ENCODE measurements around the gene TRIML2.
A peak's percentile ranks its signal among the peaks of the same experiment; 100 is the strongest.

Gene TRIML2, protein sequence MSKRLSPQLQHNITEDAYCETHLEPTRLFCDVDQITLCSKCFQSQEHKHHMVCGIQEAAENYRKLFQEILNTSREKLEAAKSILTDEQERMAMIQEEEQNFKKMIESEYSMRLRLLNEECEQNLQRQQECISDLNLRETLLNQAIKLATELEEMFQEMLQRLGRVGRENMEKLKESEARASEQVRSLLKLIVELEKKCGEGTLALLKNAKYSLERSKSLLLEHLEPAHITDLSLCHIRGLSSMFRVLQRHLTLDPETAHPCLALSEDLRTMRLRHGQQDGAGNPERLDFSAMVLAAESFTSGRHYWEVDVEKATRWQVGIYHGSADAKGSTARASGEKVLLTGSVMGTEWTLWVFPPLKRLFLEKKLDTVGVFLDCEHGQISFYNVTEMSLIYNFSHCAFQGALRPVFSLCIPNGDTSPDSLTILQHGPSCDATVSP

DNA sequence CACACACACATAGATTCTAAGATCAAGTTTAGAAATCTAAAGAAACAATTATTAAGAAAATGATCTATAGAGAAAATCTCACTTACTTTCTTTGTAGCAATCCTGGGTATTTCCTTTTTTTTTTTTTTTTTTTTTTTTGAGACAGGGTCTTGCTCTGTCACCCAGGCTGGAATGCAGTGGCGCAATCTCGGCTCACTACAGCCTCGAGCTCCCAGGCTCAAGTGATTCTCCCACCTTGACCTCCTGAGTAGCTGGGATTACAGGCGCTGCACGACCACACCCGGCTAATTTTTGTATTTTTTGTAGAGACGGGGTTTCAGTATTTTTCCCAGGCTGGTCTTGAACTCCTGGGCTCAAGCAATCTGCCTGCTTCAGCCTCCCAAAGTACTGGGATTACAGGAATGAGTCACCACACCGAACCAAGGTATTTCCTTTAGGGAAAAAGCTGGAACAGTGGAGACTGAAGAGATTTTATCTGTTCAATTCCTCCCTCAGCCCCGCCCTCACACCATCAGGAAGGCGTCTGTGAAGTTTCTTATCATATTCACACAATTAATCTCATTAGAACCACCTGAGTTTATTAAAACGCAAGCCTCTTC, at the start of gene TRIML2:
Gene TRIML2, minus strand, starts transcription at position 447 of the 599 bp plus-strand sequence. CDS start 4,235 bp downstream, outside the sequence.
- DNase-seq (ENCODE audit: low read depth in 2 of 2), result no peak

DNA sequence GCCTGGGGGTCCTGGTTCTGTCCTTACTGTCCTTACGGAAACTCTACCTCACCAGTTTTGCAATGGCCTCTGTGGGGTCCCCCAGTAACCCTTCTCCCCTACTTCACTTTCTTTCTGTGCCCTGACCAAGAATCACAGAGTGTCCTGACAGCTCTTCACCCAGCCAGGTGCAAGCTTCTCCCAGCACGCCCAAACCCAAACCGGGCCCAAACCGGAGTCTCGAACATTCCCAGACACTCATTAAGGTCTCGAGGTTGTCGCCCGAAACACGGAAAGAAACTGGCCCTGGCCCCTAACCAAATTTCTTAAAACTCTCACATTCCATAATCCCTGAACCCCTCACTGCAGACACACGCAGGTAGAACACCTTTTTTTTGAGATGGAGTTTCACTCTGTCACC, 48.9 kb upstream of the TRIML2 start:
- DNase-seq (ENCODE audit: low read depth in 2 of 2), result no peak

DNA sequence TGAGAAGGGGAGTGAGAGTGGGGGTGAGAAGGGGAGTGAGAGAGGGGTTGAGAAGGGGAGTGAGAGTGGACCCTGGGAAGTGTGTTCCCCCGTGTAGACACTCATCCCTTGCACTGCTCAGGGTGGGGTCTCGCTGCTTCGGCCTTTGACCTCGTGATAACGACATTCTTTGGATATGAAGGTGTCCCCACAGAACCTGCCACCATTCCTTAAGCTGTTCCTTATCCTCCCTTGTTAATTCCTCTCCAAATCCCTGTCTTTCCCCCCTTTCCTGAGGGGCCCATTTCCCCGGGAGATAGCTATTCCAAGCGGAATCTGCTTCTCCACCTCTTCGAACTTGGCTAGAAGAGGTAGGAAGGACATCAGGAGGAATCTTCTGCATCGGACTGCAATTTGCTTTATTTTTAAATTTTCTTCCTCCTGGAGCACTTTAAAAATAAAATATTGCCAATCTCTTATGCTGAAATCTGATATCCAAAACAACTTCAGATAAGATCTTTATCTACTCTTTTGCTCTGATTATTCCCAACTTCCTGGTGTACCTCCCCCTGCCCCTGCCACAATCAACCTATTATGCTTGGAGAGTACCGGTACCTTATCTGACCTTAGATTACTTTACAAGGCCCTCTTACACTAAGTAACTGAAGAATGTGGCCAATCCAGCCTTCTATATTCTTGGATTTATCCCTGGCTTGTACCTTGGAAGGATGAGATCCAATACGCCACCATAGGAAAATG, 45.4 kb upstream of the TRIML2 start:
- DNase-seq (ENCODE audit: low read depth in 2 of 2), result no peak

DNA sequence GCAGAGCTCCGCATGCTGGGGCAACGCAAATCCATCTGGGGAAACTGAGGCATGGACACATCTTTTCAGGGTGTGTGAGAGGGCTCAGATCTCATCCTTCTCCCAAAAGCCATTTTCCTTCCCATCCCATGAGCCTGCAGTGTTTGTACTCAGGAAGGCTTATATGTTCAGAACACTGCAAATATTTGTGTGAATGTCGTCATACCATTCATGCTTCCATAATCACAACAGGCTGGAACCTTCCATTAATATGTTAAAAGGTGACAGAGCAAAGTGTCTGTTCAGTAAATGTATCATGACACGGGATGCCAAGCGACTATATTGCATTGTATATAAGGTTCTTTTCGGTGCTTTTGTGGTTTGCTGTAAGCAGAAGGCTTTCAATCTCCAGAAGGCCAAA, 38.4 kb upstream of the TRIML2 start:
- DNase-seq (ENCODE audit: low read depth in 2 of 2), result no peak

GRCh38 chr4:188147176-188147575, 37.8 kb upstream of the TRIML2 start:
- no peak for DNase-seq (ENCODE audit: low read depth in 2 of 2)

DNA sequence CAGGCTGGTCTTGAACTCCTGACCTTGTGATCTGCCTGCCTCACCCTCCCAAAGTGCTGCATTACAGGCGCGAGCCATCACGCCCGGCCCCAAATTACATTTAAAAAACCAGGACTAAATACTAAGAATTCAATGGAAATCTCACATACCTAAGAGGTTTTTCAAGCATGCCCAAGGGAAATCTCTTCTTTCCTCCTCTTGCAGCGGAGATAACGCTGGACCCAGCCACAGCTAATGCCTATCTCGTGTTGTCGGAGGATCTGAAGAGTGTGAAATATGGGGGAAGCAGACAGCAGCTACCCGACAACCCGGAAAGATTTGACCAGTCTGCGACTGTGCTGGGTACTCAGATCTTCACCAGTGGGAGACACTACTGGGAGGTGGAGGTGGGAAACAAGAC, 37.2 kb upstream of the TRIML2 start:
- DNase-seq (ENCODE audit: low read depth in 2 of 2), result no peak

- no peak for DNase-seq (ENCODE audit: low read depth in 2 of 2)
Measured at GRCh38 chr4:188145601-188146000, 36.2 kb upstream of the TRIML2 start.

GRCh38 chr4:188143731-188144130, 34.3 kb upstream of the TRIML2 start:
- no peak for DNase-seq (ENCODE audit: low read depth in 2 of 2)

- DNase-seq (ENCODE audit: low read depth in 2 of 2), result no peak
Measured at GRCh38 chr4:188139671-188140070, 30.3 kb upstream of the TRIML2 start.

DNA sequence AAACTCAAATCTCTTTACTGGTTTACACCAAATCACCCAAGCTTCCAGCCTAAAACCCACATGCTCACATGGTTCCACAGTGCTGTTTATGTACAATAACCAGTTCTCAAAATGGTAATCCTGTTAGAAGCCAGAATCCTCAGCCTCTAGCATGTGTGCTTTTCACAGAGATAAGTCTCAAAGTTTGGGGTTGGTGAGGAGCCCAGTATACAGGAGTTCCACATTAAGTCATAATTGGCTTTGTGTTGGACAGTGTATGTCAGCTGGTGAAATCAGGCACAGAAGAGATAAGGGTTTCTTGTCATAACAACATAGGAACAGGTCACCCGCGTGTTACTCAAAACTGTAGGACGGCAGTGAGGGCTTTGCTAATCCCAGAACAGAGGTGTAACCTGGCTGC, 29.7 kb upstream of the TRIML2 start, which contains the start of gene TRIML1:
Gene TRIML1, plus strand, starts transcription at position 301 of the 400 bp plus-strand sequence. CDS start 118 bp downstream, outside the sequence.
- DNase-seq (ENCODE audit: low read depth in 2 of 2), result no peak

GRCh38 chr4:188138227-188138626, 28.8 kb upstream of the TRIML2 start:
- no peak for DNase-seq (ENCODE audit: low read depth in 2 of 2)

- DNase-seq (ENCODE audit: low read depth in 2 of 2), result no peak
Measured at GRCh38 chr4:188132232-188132631, 22.8 kb upstream of the TRIML2 start.

GRCh38 chr4:188130355-188130754, 21.0 kb upstream of the TRIML2 start:
- no peak for DNase-seq (ENCODE audit: low read depth in 2 of 2)

DNA sequence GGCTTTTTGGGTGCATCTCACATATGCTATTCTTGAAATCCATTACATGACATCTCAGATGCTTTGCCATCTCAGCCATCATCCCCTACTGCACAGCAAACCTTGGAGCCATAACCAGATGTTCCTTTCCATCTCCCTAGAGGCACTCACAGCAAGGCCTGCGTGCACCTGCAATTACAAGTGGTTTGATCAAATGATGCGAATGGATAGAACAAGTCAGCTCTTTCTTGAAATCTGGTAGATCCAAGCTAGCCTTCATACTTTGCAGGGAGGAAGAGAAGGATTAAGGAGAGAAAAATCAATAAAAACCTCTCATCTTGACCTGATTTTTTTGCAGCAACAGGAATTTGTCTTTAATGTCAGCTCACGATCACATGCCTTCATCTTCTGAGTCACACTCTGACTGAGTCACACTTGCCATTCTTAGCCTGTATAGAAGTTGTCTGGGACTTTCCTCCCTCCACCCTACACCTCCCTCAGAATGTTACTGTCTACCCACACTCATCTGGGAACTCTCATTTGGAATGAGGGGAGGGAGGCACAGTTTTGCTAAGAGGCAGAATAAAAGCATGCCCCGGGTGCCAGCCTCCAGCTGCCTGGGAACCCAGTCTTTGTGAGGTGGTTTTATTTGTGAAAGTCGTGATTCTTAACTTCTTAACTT, 17.9 kb upstream of the TRIML2 start:
- DNase-seq (ENCODE audit: low read depth in 2 of 2), result peak; percentile 49 to 52

- DNase-seq (ENCODE audit: low read depth in 2 of 2), result no peak
Measured at GRCh38 chr4:188121530-188121929, 12.1 kb upstream of the TRIML2 start.

DNA sequence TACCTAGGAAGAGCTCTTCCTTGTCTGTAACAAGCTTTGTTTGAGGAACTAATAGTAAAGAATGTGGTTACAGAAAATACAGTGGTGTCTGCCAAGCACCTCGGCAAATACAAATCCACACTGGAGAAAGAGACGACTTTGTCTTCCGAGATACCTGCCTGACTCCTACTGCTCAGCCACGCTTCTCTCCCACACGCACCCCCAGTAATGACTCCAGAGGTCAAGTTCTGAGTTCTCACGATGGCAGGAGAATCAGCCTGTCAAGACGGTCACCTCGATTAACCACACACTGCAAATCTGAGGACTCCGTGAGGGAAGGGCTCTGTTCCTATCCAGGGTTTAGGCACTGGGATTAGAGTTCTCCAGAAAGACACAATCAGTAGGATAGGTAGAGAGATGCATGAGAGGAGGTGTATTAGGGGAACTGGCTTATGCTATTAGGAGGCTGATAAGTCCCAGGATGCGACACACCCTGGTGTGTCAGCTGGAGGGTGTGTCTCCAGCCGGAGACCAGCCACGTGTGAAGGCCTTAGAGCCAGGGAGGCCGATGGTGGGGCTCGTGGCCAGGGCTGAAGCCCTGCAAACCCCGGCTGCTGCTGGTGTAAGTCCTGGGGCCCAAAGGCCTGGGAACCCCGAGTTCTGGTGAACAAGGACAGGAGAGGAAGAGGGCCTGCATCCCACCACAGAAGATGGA, 8.4 kb upstream of the TRIML2 start:
- DNase-seq (ENCODE audit: low read depth in 2 of 2), result no peak

GRCh38 chr4:188113156-188113555, 3.8 kb upstream of the TRIML2 start:
- no peak for DNase-seq (ENCODE audit: low read depth in 2 of 2)

DNA sequence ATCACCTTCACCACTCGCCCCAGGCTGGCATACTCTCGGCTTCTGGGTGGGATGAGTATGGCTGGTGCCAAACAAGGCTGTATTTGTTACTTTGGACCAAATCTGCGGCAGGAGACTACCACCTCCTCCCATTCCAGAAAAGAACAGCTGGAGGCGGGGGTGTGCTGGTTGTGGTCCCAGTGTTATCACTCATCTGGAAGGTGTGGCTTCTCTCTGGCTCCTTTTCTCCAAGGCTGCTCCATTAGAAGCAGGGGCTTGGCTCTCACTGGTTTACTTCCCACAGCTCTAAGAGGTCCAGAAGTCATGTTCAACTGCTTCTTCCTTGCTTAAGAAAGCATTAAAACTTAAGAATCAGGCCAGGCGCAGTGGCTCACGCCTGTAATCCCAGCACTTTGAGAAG, 2.6 kb upstream of the TRIML2 start:
- DNase-seq (ENCODE audit: low read depth in 2 of 2), result no peak

- no peak for DNase-seq (ENCODE audit: low read depth in 2 of 2)
Measured at GRCh38 chr4:188110741-188111471, 1.5 kb upstream of the TRIML2 start.

DNA sequence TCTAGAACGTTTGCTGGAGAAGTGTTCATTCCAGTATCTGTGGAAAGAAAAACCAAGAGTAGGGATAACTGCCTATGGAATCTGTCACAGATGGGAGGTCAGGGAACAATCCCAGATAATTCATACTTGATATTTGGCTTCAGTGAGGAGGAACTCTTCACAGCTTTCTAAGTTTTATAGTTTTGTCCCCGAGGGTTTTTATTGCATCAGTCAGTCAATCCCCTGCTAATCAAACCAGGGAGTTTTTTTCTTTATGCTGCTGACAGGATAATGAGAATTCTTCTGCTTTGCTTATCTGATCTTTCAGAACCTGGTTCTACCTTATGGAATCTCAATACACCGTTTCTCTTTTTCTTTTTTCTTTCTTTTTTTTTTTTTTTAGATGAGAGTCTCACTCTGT, 633 bp upstream of the TRIML2 start:
- no peak for DNase-seq (ENCODE audit: low read depth in 2 of 2)

Measured in fibroblast of skin of left biceps (primary cell).